Activated naive CD8-positive, alpha-beta T cell treated with anti-CD3 and anti-CD28 coated beads, Interleukin-2, amount 10 ng/mL, durations not matched to agents 7 days and 5 days (primary cell): ENCODE data around the gene BLOC1S5. TPM values are rescaled to one million over a fixed set of nuclear protein-coding genes. Genes with fewer than 3 reads are reported as not detected.

Experiments
- ATAC-seq: fragments of 150-1000 bp; cut with Tn5 transposase; one replicate; pipeline ENCODE4 v1.10.0; 2021; ENCODE audit warnings: low read depth, moderate library complexity
- POLR2A ChIA-PET: fragments of 350-600 bp; sonication (Branson Sonifier 250); formaldehyde crosslinking; loops from one replicate; lab custom pipeline; 2021; ENCODE audit warnings: antibody characterized with exemption; lab: Charles Lee
- DNase-seq: peaks from one replicate; pipeline ENCODE4 v3.0.0; 2021
- H3K27ac Mint-ChIP-seq: one replicate; pipeline ENCODE4 v1.8.0; 2022; ENCODE audit warnings: mild to moderate bottlenecking, mixed read lengths
- H3K27me3 Mint-ChIP-seq: one replicate; pipeline ENCODE4 v1.8.0; 2022; ENCODE audit warnings: mild to moderate bottlenecking, moderate library complexity, mixed read lengths
- H3K36me3 Mint-ChIP-seq: one replicate; pipeline ENCODE4 v1.8.0; 2021; ENCODE audit warnings: mild to moderate bottlenecking, mixed read lengths
- H3K4me1 Mint-ChIP-seq: one replicate; pipeline ENCODE4 v1.8.0; 2021; ENCODE audit warnings: mixed read lengths
- H3K4me3 Mint-ChIP-seq: one replicate; pipeline ENCODE4 v1.8.0; 2022; ENCODE audit warnings: mild to moderate bottlenecking, moderate library complexity, mixed read lengths
- H3K9me3 Mint-ChIP-seq: one replicate; pipeline ENCODE4 v1.8.0; 2021; ENCODE audit warnings: mixed read lengths
- total RNA-seq, 2 experiments: library from RNA; stranded (reverse); gene quantifications; one replicate each; pipeline ENCODE4 v1.2.3, GENCODE V29; 2021

The BLOC1S5 gene
- 10 to 100 TPM; 17.1 to 25.9 TPM for total RNA-seq

GRCh38 chr6:8063761-8064637, at the start of gene BLOC1S5:
TSS of gene BLOC1S5 (minus strand) at chr6:8064389. CDS start at chr6:8064376, 13 bp downstream.
- peak; percentile 94 for DNase-seq
- H3K4me1 Mint-ChIP-seq: peaks cover 13% of the 10 kb centered on the region
- peak within 1 kb of the TSS; percentile 91 for H3K27ac Mint-ChIP-seq
- H3K27me3 Mint-ChIP-seq: no peaks in the 10 kb centered on the region
- H3K36me3 Mint-ChIP-seq: peaks cover 4% of the 10 kb centered on the region
- POLR2A ChIA-PET: interaction anchor here (0.5 to 2.3 kb wide), 4 partner anchors 17 to 1011 kb away, joined by 3 to 35 read pairs (median 3); partner anchors contain the start of genes BMP6 and EEF1E1
- peak; percentile 97 for ATAC-seq
- H3K4me3 Mint-ChIP-seq: peak within 1 kb of the TSS; percentile 93
- H3K9me3 Mint-ChIP-seq: no peaks in the 10 kb centered on the region

- no peaks in the 10 kb centered on the region for H3K36me3 Mint-ChIP-seq
- ATAC-seq (no peak), DNase-seq (no peak)
- peaks cover 10% of the 10 kb centered on the region for H3K27me3 Mint-ChIP-seq
- H3K4me3 Mint-ChIP-seq: no peak overlapping the region
- no peaks in the 10 kb centered on the region for H3K4me1 Mint-ChIP-seq
- POLR2A ChIA-PET: no interaction called here
- no peak overlapping the region for H3K27ac Mint-ChIP-seq
- no peaks in the 10 kb centered on the region for H3K9me3 Mint-ChIP-seq
These were observed 49.0 kb upstream of the BLOC1S5 start for GRCh38 chr6:8113131-8113654.

GRCh38 chr6:8110725-8111124, 46.5 kb upstream of the BLOC1S5 start:
- no peak overlapping the region for H3K27ac Mint-ChIP-seq
- H3K27me3 Mint-ChIP-seq: peaks cover 22% of the 10 kb centered on the region
- H3K4me1 Mint-ChIP-seq: no peaks in the 10 kb centered on the region
- no peak for ATAC-seq
- POLR2A ChIA-PET: no interaction called here
- DNase-seq: no peak
- peaks cover 1% of the 10 kb centered on the region for H3K9me3 Mint-ChIP-seq
- no peaks in the 10 kb centered on the region for H3K36me3 Mint-ChIP-seq
- H3K4me3 Mint-ChIP-seq: no peak overlapping the region

- Mint-ChIP-seq H3K4me3 (no peak overlapping the region), H3K9me3 (peaks cover 1% of the 10 kb centered on the region), H3K27ac (no peak overlapping the region), H3K4me1 (no peaks in the 10 kb centered on the region), H3K27me3 (peaks cover 22% of the 10 kb centered on the region), H3K36me3 (no peaks in the 10 kb centered on the region)
- DNase-seq (no peak), ATAC-seq (no peak)
- POLR2A ChIA-PET: no interaction called here
These were observed 46.0 kb upstream of the BLOC1S5 start for GRCh38 chr6:8110117-8110721.

GRCh38 chr6:8108759-8109539, 44.8 kb upstream of the BLOC1S5 start:
- Mint-ChIP-seq H3K27ac (no peak overlapping the region), H3K4me1 (no peaks in the 10 kb centered on the region), H3K9me3 (peaks cover 1% of the 10 kb centered on the region), H3K36me3 (no peaks in the 10 kb centered on the region), H3K4me3 (no peak overlapping the region), H3K27me3 (peaks cover 23% of the 10 kb centered on the region)
- ATAC-seq: no peak
- POLR2A ChIA-PET: no interaction called here
- no peak for DNase-seq

- peaks cover 22% of the 10 kb centered on the region for H3K27me3 Mint-ChIP-seq
These were observed 44.0 kb upstream of the BLOC1S5 start for GRCh38 chr6:8108031-8108660.

GRCh38 chr6:8105791-8106190, 41.6 kb upstream of the BLOC1S5 start:
- H3K27ac Mint-ChIP-seq: no peak overlapping the region
- peaks cover 1% of the 10 kb centered on the region for H3K9me3 Mint-ChIP-seq
- H3K4me1 Mint-ChIP-seq: peaks cover 13% of the 10 kb centered on the region
- POLR2A ChIA-PET: no interaction called here
- no peak for DNase-seq
- ATAC-seq: no peak
- no peak overlapping the region for H3K4me3 Mint-ChIP-seq
- H3K36me3 Mint-ChIP-seq: no peaks in the 10 kb centered on the region
- peaks cover 18% of the 10 kb centered on the region for H3K27me3 Mint-ChIP-seq

More at GRCh38 chr6:8108031-8108660, 44.0 kb upstream of the BLOC1S5 start:
- Mint-ChIP-seq H3K27ac (no peak overlapping the region), H3K4me3 (no peak overlapping the region), H3K36me3 (no peaks in the 10 kb centered on the region), H3K4me1 (no peaks in the 10 kb centered on the region), H3K9me3 (peaks cover 1% of the 10 kb centered on the region)
- POLR2A ChIA-PET: no interaction called here
- DNase-seq (no peak), ATAC-seq (no peak)

GRCh38 chr6:8103726-8104125, 39.5 kb upstream of the BLOC1S5 start:
- ATAC-seq (no peak), DNase-seq (no peak)
- H3K9me3 Mint-ChIP-seq: peaks cover 1% of the 10 kb centered on the region
- POLR2A ChIA-PET: no interaction called here
- H3K36me3 Mint-ChIP-seq: peaks cover 3% of the 10 kb centered on the region
- no peak overlapping the region for H3K4me3 Mint-ChIP-seq
- no peak overlapping the region for H3K27ac Mint-ChIP-seq
- peaks cover 15% of the 10 kb centered on the region for H3K27me3 Mint-ChIP-seq
- H3K4me1 Mint-ChIP-seq: peaks cover 27% of the 10 kb centered on the region

- Mint-ChIP-seq H3K4me1 (peaks cover 27% of the 10 kb centered on the region), H3K27ac (peak within 1 kb of the TSS; percentile 97), H3K27me3 (peaks cover 13% of the 10 kb centered on the region), H3K4me3 (peak within 1 kb of the TSS; percentile 100), H3K9me3 (peaks cover 1% of the 10 kb centered on the region), H3K36me3 (peaks cover 3% of the 10 kb centered on the region)
- POLR2A ChIA-PET: interaction anchor here (0.7 to 3.2 kb wide), 4 partner anchors 13 to 193 kb away, joined by 3 to 35 read pairs (median 4); partner anchors contain the start of gene BLOC1S5
- DNase-seq: peak; percentile 89
- peak; percentile 98 for ATAC-seq
These were observed 38.2 kb upstream of the BLOC1S5 start, which contains the start of gene EEF1E1 for GRCh38 chr6:8102122-8102958. TSS of gene EEF1E1 (minus strand) at chr6:8102548. CDS start at chr6:8102521, 27 bp downstream.

GRCh38 chr6:8100159-8100854, 36.1 kb upstream of the BLOC1S5 start:
- DNase-seq (no peak), ATAC-seq (no peak)
- peaks cover 3% of the 10 kb centered on the region for H3K27me3 Mint-ChIP-seq
- peaks cover 17% of the 10 kb centered on the region for H3K36me3 Mint-ChIP-seq
- H3K4me1 Mint-ChIP-seq: peaks cover 27% of the 10 kb centered on the region
- peak overlapping the region; percentile 34 for H3K27ac Mint-ChIP-seq
- no peaks in the 10 kb centered on the region for H3K9me3 Mint-ChIP-seq
- no peak overlapping the region for H3K4me3 Mint-ChIP-seq
- POLR2A ChIA-PET: interaction anchor here (3.2 kb wide), 1 partner anchor 36 kb away, joined by 35 read pairs; the partner anchor contains the start of gene BLOC1S5

GRCh38 chr6:8090650-8091049, 26.5 kb upstream of the BLOC1S5 start:
- POLR2A ChIA-PET: no interaction called here
- ATAC-seq: no peak

More at GRCh38 chr6:8090650-8091049, 26.5 kb upstream of the BLOC1S5 start:
- H3K9me3 Mint-ChIP-seq: peaks cover 11% of the 10 kb centered on the region
- no peaks in the 10 kb centered on the region for H3K27me3 Mint-ChIP-seq
- DNase-seq: no peak
- H3K36me3 Mint-ChIP-seq: peaks cover 77% of the 10 kb centered on the region
- peaks cover 3% of the 10 kb centered on the region for H3K4me1 Mint-ChIP-seq
- no peak overlapping the region for H3K27ac Mint-ChIP-seq
- no peak overlapping the region for H3K4me3 Mint-ChIP-seq
